Hematopoietic multipotent progenitor cell (in vitro differentiated cells): Measurements from ENCODE around the gene RMP24. TPM values are rescaled to one million over a fixed set of nuclear protein-coding genes. Genes with fewer than 3 reads are reported as not detected.

Experiments used
- DNase-seq, 3 donors: peaks; one replicate each; pipeline ENCODE4 v3.0.0-alpha.2; 2011 to 2015; ENCODE audit warnings: low read depth in 2 of 3, low spot score in 2 of 3
- small RNA-seq: library from RNA; depleted of rRNA; stranded (forward); fragments of <200 nt; gene quantifications from one replicate; pipeline ENCODE3, GENCODE V24; 2012
- total RNA-seq: library from RNA; depleted of rRNA; stranded (reverse); fragments of >200 nt; gene quantifications from one replicate; pipeline ENCODE4 v1.2.3, GENCODE V29; 2012

RMP24 gene

DNA sequence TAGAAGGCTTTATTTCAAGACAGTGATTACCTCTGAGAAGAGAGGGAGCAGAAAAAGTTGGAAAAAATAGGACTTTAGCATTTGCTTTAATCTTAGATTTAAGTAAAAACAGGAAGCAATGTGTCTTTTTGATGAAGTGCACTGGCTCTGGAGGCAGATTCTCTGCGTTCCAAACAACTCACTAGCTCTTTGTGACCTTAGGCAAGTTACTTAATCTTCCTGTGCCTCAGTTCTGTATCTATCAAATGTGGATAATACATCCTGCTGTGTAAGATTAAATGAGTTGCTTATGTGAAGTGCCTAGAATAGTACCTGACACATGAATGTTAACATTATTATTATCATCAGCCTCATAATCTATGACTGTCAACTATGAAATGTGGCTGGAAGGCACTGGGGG lies 52.5 kb downstream of the RMP24 start:
- DNase-seq: peak in 1 of 3 donors; percentile 10

DNA sequence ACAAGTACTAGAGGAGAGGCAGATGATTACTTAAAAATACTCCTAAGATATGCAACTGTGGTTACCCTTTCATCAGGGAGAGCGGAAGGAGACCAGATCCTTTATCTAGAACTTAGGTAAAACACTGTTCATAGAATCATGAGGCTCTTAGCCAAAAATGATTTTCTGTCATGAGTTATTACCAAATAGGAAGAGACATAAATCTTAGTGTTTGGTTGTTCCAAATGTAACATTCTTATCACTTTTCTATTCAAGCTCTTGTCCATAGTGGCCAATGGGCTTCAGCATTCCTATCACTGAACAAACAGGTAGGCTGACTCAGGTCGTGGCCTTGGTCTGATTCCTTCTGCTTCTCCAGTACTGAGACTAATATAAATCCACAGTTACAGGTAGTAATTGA lies 56.4 kb downstream of the RMP24 start:
- no peak for DNase-seq

Small RNA genes lying within 50 kb of the gene (small RNA-seq; reads per million reads assigned to genes)
- not detected for gene MIR3929

Other genes starting within 250 kb of the RMP24 start
- gene RPRD1A, start 94.9 kb downstream of the RMP24 start, total RNA-seq: 26.4 TPM
- 26.7 TPM for gene SLC39A6, start 156.7 kb downstream of the RMP24 start, total RNA-seq
- 75.7 TPM for gene ELP2, start 157.2 kb downstream of the RMP24 start, total RNA-seq
- gene MOCOS, start 214.8 kb downstream of the RMP24 start, total RNA-seq: under 0.01 TPM